ENCODE data around the gene ACADL. TPM values are rescaled to one million over a fixed set of nuclear protein-coding genes. Genes with fewer than 3 reads are reported as not detected.

Gene ACADL
- total and polyA plus RNA-seq, 2 of the 13 experiments (the other 11 are each of a cell fraction or from before 2014, with no cell fraction given) = not detected

DNA sequence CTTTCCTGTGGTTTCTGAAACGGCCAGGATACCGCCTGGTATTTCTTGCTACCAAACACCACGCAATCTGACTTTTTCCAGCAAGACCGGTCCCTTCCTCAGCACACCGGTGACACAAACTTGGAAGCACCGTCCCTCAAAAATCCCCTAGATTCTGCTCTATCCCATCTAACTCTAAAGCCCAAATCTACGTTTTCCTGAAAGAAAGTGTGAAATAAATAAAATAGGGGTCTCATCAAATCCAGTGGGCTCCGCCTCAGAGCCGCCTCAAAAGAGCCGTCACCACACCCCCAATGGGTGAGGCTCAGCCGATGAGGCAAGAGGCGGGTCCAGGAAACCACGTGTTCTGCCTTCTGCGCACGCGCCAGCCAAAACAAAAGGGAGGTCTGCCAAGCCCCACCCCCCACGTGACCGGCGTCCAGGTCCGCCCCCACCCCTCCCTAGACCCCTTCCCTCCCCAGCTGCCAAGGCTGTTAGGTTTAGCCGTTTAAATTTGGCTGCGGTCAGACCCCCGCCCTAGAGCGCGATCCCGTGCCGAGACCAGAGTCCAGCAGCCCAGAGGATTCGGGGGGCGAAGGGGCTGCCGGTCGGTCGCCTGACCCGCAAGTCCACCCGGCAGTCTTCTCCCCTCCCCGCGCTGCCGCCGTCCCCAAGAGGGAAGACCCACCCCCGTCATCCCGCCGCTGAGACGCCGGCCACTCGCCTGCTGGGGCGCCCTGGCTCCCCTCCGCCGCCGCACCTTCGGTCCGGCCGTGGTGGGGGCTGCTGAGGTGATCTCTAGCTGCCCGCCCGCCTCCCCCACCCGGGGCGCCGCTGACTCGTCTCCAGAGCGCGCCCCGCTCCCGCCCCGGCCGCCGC lies 54.6 kb downstream of the ACADL start (continued):
- peak; percentile 25; the same call in 1 of the 2 replicates for TF ChIP-seq UBTF (CRISPR knock-in tag; IDR thresholded peaks at IDR 0.05)
- peak; percentile 41 for TF ChIP-seq FOXP4 (CRISPR knock-in tag; IDR thresholded peaks at IDR 0.05)
- TF ChIP-seq ZNF644 (CRISPR knock-in tag; IDR thresholded peaks at IDR 0.05; ENCODE audit: low read depth) = 0 out of 2 replicates have a peak, but pooled peaks have one; percentile 38
- TF ChIP-seq, protein P1, sequence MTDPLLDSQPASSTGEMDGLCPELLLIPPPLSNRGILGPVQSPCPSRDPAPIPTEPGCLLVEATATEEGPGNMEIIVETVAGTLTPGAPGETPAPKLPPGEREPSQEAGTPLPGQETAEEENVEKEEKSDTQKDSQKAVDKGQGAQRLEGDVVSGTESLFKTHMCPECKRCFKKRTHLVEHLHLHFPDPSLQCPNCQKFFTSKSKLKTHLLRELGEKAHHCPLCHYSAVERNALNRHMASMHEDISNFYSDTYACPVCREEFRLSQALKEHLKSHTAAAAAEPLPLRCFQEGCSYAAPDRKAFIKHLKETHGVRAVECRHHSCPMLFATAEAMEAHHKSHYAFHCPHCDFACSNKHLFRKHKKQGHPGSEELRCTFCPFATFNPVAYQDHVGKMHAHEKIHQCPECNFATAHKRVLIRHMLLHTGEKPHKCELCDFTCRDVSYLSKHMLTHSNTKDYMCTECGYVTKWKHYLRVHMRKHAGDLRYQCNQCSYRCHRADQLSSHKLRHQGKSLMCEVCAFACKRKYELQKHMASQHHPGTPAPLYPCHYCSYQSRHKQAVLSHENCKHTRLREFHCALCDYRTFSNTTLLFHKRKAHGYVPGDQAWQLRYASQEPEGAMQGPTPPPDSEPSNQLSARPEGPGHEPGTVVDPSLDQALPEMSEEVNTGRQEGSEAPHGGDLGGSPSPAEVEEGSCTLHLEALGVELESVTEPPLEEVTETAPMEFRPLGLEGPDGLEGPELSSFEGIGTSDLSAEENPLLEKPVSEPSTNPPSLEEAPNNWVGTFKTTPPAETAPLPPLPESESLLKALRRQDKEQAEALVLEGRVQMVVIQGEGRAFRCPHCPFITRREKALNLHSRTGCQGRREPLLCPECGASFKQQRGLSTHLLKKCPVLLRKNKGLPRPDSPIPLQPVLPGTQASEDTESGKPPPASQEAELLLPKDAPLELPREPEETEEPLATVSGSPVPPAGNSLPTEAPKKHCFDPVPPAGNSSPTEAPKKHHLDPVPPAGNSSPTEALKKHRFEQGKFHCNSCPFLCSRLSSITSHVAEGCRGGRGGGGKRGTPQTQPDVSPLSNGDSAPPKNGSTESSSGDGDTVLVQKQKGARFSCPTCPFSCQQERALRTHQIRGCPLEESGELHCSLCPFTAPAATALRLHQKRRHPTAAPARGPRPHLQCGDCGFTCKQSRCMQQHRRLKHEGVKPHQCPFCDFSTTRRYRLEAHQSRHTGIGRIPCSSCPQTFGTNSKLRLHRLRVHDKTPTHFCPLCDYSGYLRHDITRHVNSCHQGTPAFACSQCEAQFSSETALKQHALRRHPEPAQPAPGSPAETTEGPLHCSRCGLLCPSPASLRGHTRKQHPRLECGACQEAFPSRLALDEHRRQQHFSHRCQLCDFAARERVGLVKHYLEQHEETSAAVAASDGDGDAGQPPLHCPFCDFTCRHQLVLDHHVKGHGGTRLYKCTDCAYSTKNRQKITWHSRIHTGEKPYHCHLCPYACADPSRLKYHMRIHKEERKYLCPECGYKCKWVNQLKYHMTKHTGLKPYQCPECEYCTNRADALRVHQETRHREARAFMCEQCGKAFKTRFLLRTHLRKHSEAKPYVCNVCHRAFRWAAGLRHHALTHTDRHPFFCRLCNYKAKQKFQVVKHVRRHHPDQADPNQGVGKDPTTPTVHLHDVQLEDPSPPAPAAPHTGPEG (CRISPR knock-in tag; IDR thresholded peaks at IDR 0.05) = peak; percentile 96
- no peak for TF ChIP-seq ZSCAN25 (CRISPR knock-in tag; IDR thresholded peaks at IDR 0.05)
- no peak for TF ChIP-seq HHEX (CRISPR knock-in tag; IDR thresholded peaks at IDR 0.05)
- TF ChIP-seq ZSCAN9 (CRISPR knock-in tag; IDR thresholded peaks at IDR 0.05; ENCODE audit: borderline replicate concordance) = peak; percentile 54; the same call in 1 of the 2 replicates
- no peak for TF ChIP-seq ZNF83 (CRISPR knock-in tag; IDR thresholded peaks at IDR 0.05; ENCODE audit: borderline replicate concordance)
- no peak; the same call in 1 of the 2 replicates for TF ChIP-seq ZBTB8A (CRISPR knock-in tag; IDR thresholded peaks at IDR 0.05; ENCODE audit: borderline replicate concordance, low read depth)
- TF ChIP-seq ZNF224 (CRISPR knock-in tag; IDR thresholded peaks at IDR 0.05) = 0 out of 2 replicates have a peak, but pooled peaks have one; percentile 75
- no peak for TF ChIP-seq ARHGAP35 (CRISPR knock-in tag; IDR thresholded peaks at IDR 0.05; ENCODE audit: borderline replicate concordance)
- peak; percentile 82; the same call in 1 of the 2 replicates for TF ChIP-seq ZNF230 (CRISPR knock-in tag; IDR thresholded peaks at IDR 0.05)

Measured in HepG2 (cell line).